SHP77 treated with DMSO at 0.1 percent for 48 hours (cell line): Measurements from ENCODE around the gene EVL.

Experiments used
- DNase-seq: peaks from one replicate; lab custom pipeline; 2025; lab: John Stamatoyannopoulos, UW

Gene EVL

GRCh38 chr14:100110816-100111215 lies 45.6 kb downstream of the EVL start:
- DNase-seq = no peak

- no peak for DNase-seq
These were observed 46.9 kb downstream of the EVL start for GRCh38 chr14:100111931-100112704.

- no peak for DNase-seq
These were observed 49.0 kb downstream of the EVL start for GRCh38 chr14:100114109-100114765.

- DNase-seq = no peak
These were observed 50.0 kb downstream of the EVL start for GRCh38 chr14:100115236-100115635.

GRCh38 chr14:100115726-100116125 lies 50.5 kb downstream of the EVL start:
- DNase-seq = no peak

GRCh38 chr14:100116134-100116533 lies 50.9 kb downstream of the EVL start:
- no peak for DNase-seq

GRCh38 chr14:100117026-100117425 lies 51.8 kb downstream of the EVL start:
- no peak for DNase-seq

GRCh38 chr14:100117633-100118395 lies 52.6 kb downstream of the EVL start:
- no peak for DNase-seq

GRCh38 chr14:100118396-100119011 lies 53.3 kb downstream of the EVL start:
- no peak for DNase-seq

- DNase-seq = no peak
These were observed 54.0 kb downstream of the EVL start for GRCh38 chr14:100119251-100119650.

GRCh38 chr14:100120522-100121269 lies 55.5 kb downstream of the EVL start:
- DNase-seq = no peak

GRCh38 chr14:100121643-100122480 lies 56.6 kb downstream of the EVL start:
- no peak for DNase-seq

GRCh38 chr14:100122481-100123223 lies 57.4 kb downstream of the EVL start:
- no peak for DNase-seq

GRCh38 chr14:100123618-100124017 lies 58.4 kb downstream of the EVL start:
- no peak for DNase-seq

GRCh38 chr14:100124551-100125088 lies 59.4 kb downstream of the EVL start:
- no peak for DNase-seq

GRCh38 chr14:100126401-100126800 lies 61.2 kb downstream of the EVL start:
- DNase-seq = no peak

- no peak for DNase-seq
These were observed 62.7 kb downstream of the EVL start for GRCh38 chr14:100127853-100128455.

- no peak for DNase-seq
These were observed 63.5 kb downstream of the EVL start for GRCh38 chr14:100128688-100129087.

- no peak for DNase-seq
These were observed 64.0 kb downstream of the EVL start for GRCh38 chr14:100129161-100129589.
